H1 (cell line): ENCODE data around the gene MEIS2.

Source experiments
- CTCF ChIP-seq, 3 experiments: IDR thresholded peaks; 1 replicate in 2 of 3; 2 replicates in 1 of 3; pipeline versions ENCODE4 v1.5.1 to v1.6.1; 2011; ENCODE audit warnings: low read length in 3 of 3, mild to moderate bottlenecking in 3 of 3, inconsistent platforms in 2 of 3, low read depth in 1 of 3, moderate library complexity in 1 of 3; ENCODE audit not compliant: insufficient read depth in 1 of 3; ENCODE audit errors: control extremely low read depth in 1 of 3
- RXRA ChIP-seq: IDR thresholded peaks from 2 replicates; pipeline ENCODE4 v1.6.1; 2011; ENCODE audit warnings: low read depth, mild to moderate bottlenecking, low read length, moderate library complexity; ENCODE audit not compliant: insufficient read depth

- no peak for TF ChIP-seq RXRA
- TF ChIP-seq CTCF (IDR thresholded peaks at IDR 0.05; ENCODE audit: control extremely low read depth in 1 of 3, insufficient read depth in 1 of 3, low read depth in 1 of 3, low read length in 3 of 3) = no peak
Observed at GRCh38 chr15:36936613-36937012, 163.7 kb downstream of the MEIS2 start.
